Measurements from ENCODE around the gene CD44. TPM values are rescaled to one million over a fixed set of nuclear protein-coding genes. Genes with fewer than 3 reads are reported as not detected.

Gene CD44
- total RNA-seq, 1 donor from 2014 or later: 19.6 TPM

GRCh38 chr11:35109827-35110226 lies 29.1 kb upstream of the CD44 start:
- DNase-seq: no peak
- intact Hi-C loops (cut with micrococcal nuclease): no loop called here
- no peak for ATAC-seq

GRCh38 chr11:35111161-35112055 lies 27.6 kb upstream of the CD44 start:
- ATAC-seq: peak; percentile 77
- intact Hi-C loops (cut with micrococcal nuclease): no loop called here
- peak; percentile 21 for DNase-seq

- intact Hi-C loops (cut with micrococcal nuclease): no loop called here
- no peak for ATAC-seq
- no peak for DNase-seq
Measured at GRCh38 chr11:35112056-35112845, 26.7 kb upstream of the CD44 start.

- ATAC-seq (no peak), DNase-seq (no peak)
- intact Hi-C loops (cut with micrococcal nuclease): no loop called here
Measured at GRCh38 chr11:35112846-35113105, 26.2 kb upstream of the CD44 start.

- DNase-seq (no peak), ATAC-seq (no peak)
- intact Hi-C loops (cut with micrococcal nuclease): no loop called here
Measured at GRCh38 chr11:35114906-35115687, 23.9 kb upstream of the CD44 start.

GRCh38 chr11:35115688-35116030 lies 23.3 kb upstream of the CD44 start:
- DNase-seq (no peak), ATAC-seq (no peak)
- intact Hi-C loops (cut with micrococcal nuclease): no loop called here

GRCh38 chr11:35116245-35116644 lies 22.7 kb upstream of the CD44 start:
- ATAC-seq: peak; percentile 38
- DNase-seq: no peak
- intact Hi-C loops (cut with micrococcal nuclease): no loop called here

- DNase-seq (peak; percentile 33), ATAC-seq (peak; percentile 85)
- intact Hi-C loops (cut with micrococcal nuclease): no loop called here
Measured at GRCh38 chr11:35116762-35117640, 22.0 kb upstream of the CD44 start.

- intact Hi-C loops (cut with micrococcal nuclease): no loop called here
- no peak for ATAC-seq
- DNase-seq: no peak
Measured at GRCh38 chr11:35118906-35119305, 20.1 kb upstream of the CD44 start.

- no peak for ATAC-seq
Measured at GRCh38 chr11:35121326-35121865, 17.6 kb upstream of the CD44 start.

GRCh38 chr11:35122308-35122707 lies 16.7 kb upstream of the CD44 start:
- ATAC-seq: no peak
- intact Hi-C loops (cut with micrococcal nuclease): no loop called here
- no peak for DNase-seq

More at GRCh38 chr11:35121326-35121865, 17.6 kb upstream of the CD44 start:
- intact Hi-C loops (cut with micrococcal nuclease): no loop called here
- DNase-seq: no peak

- intact Hi-C loops (cut with micrococcal nuclease): no loop called here
- DNase-seq: no peak
- no peak for ATAC-seq
Measured at GRCh38 chr11:35126000-35126878, 12.7 kb upstream of the CD44 start.

GRCh38 chr11:35126879-35127581 lies 11.9 kb upstream of the CD44 start:
- DNase-seq (no peak), ATAC-seq (no peak)
- intact Hi-C loops (cut with micrococcal nuclease): no loop called here

- ATAC-seq: no peak
- intact Hi-C loops (cut with micrococcal nuclease): no loop called here
- DNase-seq: no peak
Measured at GRCh38 chr11:35127619-35128018, 11.4 kb upstream of the CD44 start.

- intact Hi-C loops (cut with micrococcal nuclease): no loop called here
- no peak for ATAC-seq
Measured at GRCh38 chr11:35131094-35131493, 7.9 kb upstream of the CD44 start.

GRCh38 chr11:35131886-35132285 lies 7.1 kb upstream of the CD44 start:
- DNase-seq (no peak), ATAC-seq (no peak)
- intact Hi-C loops (cut with micrococcal nuclease): no loop called here

More at GRCh38 chr11:35131094-35131493, 7.9 kb upstream of the CD44 start:
- DNase-seq: no peak

- no peak for ATAC-seq
- no peak for DNase-seq
- intact Hi-C loops (cut with micrococcal nuclease): no loop called here
Measured at GRCh38 chr11:35133656-35134055, 5.3 kb upstream of the CD44 start.
